Suprapubic skin (tissue), 3 donors: ENCODE results near the gene OIT3.
"Not testable (repeated sequence)": the region's sequence is repeated elsewhere in the genome, so short reads cannot be mapped to it uniquely, and the experiment has no call there.

ENCODE experiments used
- CTCF ChIP-seq, 2 donors: fragments of 200-600 bp in 1 of 2; fragments of 450-650 bp in 1 of 2; sonication (generic) in 1 of 2; IDR thresholded peaks; one replicate each; pipeline ENCODE4 v1.5.1; 2016 to 2019; ENCODE audit warnings: antibody characterized with exemption in 2 of 2, mild to moderate bottlenecking in 1 of 2, moderate library complexity in 1 of 2
- POLR2A ChIP-seq, 2 donors: fragments of 450-650 bp; IDR thresholded peaks; one replicate each; pipeline ENCODE4 v1.6.1; 2017; ENCODE audit warnings: antibody characterized with exemption in 2 of 2, mild to moderate bottlenecking in 2 of 2, moderate library complexity in 2 of 2

GRCh38 chr10:72903941-72904446 lies 10.5 kb downstream of the OIT3 start:
- not testable (repeated sequence) for TF ChIP-seq CTCF, POLR2A (IDR thresholded peaks at IDR 0.05)
